ENCODE data around the gene GPR171. TPM values are rescaled to one million over a fixed set of nuclear protein-coding genes. Genes with fewer than 3 reads are reported as not detected.

Gene GPR171
- total RNA-seq, 1 experiment from 2014 or later, result not detected

GRCh38 chr3:151219056-151219455 is 16.0 kb upstream of the GPR171 start:
- H3K9ac ChIP-seq (ENCODE audit: low read length), result no peak overlapping the region
- H3K79me2 ChIP-seq (ENCODE audit: low read length), result no peaks in the 10 kb centered on the region
- CTCF ChIA-PET, result interaction anchor here (0.6 to 1.8 kb wide), 3 partner anchors 9 to 310 kb away, joined by 3 to 9 read pairs (median 7); no protein-coding TSS in a partner anchor
- BruUV-seq (replicated peaks), result no TSS peak
- POLR2A ChIA-PET (ENCODE audit: unreplicated experiment), result no interaction called here
- TF ChIP-seq, protein P1, sequence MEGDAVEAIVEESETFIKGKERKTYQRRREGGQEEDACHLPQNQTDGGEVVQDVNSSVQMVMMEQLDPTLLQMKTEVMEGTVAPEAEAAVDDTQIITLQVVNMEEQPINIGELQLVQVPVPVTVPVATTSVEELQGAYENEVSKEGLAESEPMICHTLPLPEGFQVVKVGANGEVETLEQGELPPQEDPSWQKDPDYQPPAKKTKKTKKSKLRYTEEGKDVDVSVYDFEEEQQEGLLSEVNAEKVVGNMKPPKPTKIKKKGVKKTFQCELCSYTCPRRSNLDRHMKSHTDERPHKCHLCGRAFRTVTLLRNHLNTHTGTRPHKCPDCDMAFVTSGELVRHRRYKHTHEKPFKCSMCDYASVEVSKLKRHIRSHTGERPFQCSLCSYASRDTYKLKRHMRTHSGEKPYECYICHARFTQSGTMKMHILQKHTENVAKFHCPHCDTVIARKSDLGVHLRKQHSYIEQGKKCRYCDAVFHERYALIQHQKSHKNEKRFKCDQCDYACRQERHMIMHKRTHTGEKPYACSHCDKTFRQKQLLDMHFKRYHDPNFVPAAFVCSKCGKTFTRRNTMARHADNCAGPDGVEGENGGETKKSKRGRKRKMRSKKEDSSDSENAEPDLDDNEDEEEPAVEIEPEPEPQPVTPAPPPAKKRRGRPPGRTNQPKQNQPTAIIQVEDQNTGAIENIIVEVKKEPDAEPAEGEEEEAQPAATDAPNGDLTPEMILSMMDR (conservative IDR thresholded peaks at IDR 0.05; ENCODE audit: low read depth, low read length), result no peak
- TF ChIP-seq EZH2 (IDR thresholded peaks at IDR 0.05; ENCODE audit: low read length, unreplicated experiment) (no peak), EZH2phosphoT487 (IDR thresholded peaks at IDR 0.05; ENCODE audit: borderline replicate concordance, low read length) (no peak)
- peak; percentile 84 for DNase-seq
- intact Hi-C loops (cut with micrococcal nuclease), result no loop called here
- peak; percentile 99 for ATAC-seq
- peaks cover 12% of the 10 kb centered on the region for H3K4me1 ChIP-seq (ENCODE audit: insufficient read depth, low read length)
- no peaks in the 10 kb centered on the region for H3K27me3 ChIP-seq (ENCODE audit: low read length)
- H3K36me3 ChIP-seq (ENCODE audit: low read depth, low read length), result no peaks in the 10 kb centered on the region
- 0 out of 2 replicates have a peak overlapping the region, but pooled peaks have one; percentile 20 for H3K27ac ChIP-seq (ENCODE audit: low read length)
- no peaks in the 10 kb centered on the region for H4K20me1 ChIP-seq (ENCODE audit: low read length)
- H3K4me3 ChIP-seq (ENCODE audit: low read length), result no peak overlapping the region
- H3K4me2 ChIP-seq (ENCODE audit: low read length), result peak overlapping the region; percentile 53; the same call in 1 of the 2 replicates
- no peaks in the 10 kb centered on the region for H3K9me3 ChIP-seq (ENCODE audit: low read length)
- no peaks in the 10 kb centered on the region for H3K9me2 ChIP-seq (replicated peaks; ENCODE audit: low read length)
- H3F3A ChIP-seq (ENCODE audit: low read length, unreplicated experiment), result no peaks in the 10 kb centered on the region
- no peak overlapping the region for H2AFZ ChIP-seq (ENCODE audit: low read length)

DNA sequence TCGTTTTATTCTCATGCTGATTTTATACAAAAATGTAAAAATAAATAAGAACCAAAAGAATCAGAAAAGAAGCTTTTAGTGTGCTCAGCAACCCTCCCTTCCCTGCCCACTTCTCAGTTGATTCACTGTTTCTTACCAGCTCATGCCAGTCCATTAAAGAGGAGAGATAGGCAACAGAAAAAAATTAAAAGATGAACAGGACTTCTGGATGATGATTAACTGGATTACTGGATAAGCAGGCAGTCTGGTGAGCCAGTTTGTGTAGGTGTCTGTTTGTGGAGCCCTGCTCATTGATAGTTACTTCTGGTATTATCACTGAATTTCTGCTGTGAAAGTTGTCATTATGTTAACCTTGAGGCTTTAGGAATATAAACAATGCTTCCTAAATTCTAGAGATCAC is 15.1 kb upstream of the GPR171 start:
- POLR2A ChIA-PET (ENCODE audit: unreplicated experiment), result interaction anchor here (0.6 kb wide), 1 partner anchor 132 kb away, joined by 3 read pairs; no protein-coding TSS in a partner anchor
- Histone ChIP-seq H3K9me3 (ENCODE audit: low read length) (no peaks in the 10 kb centered on the region), H3K4me2 (ENCODE audit: low read length) (no peak overlapping the region), H3K27me3 (ENCODE audit: low read length) (no peaks in the 10 kb centered on the region), H3K4me1 (ENCODE audit: insufficient read depth, low read length) (peaks cover 12% of the 10 kb centered on the region), H3K9ac (ENCODE audit: low read length) (no peak overlapping the region), H3K9me2 (replicated peaks; ENCODE audit: low read length) (no peaks in the 10 kb centered on the region), H3K27ac (ENCODE audit: low read length) (no peak overlapping the region), H3K79me2 (ENCODE audit: low read length) (no peaks in the 10 kb centered on the region), H2AFZ (ENCODE audit: low read length) (no peak overlapping the region), H3F3A (ENCODE audit: low read length, unreplicated experiment) (no peaks in the 10 kb centered on the region), H3K36me3 (ENCODE audit: low read depth, low read length) (no peaks in the 10 kb centered on the region), H3K4me3 (ENCODE audit: low read length) (no peak overlapping the region), H4K20me1 (ENCODE audit: low read length) (no peaks in the 10 kb centered on the region)
- CTCF ChIA-PET, result interaction anchor here (1.8 kb wide), 1 partner anchor 10 kb away, joined by 7 read pairs; no protein-coding TSS in a partner anchor
- ATAC-seq (no peak), DNase-seq (no peak)
- no TSS peak for BruUV-seq (replicated peaks)
- intact Hi-C loops (cut with micrococcal nuclease), result no loop called here
- TF ChIP-seq, protein P1 (conservative IDR thresholded peaks at IDR 0.05; ENCODE audit: low read depth, low read length), result no peak
- TF ChIP-seq EZH2phosphoT487 (IDR thresholded peaks at IDR 0.05; ENCODE audit: borderline replicate concordance, low read length) (no peak), EZH2 (IDR thresholded peaks at IDR 0.05; ENCODE audit: low read length, unreplicated experiment) (no peak)
